Endodermal cell (in vitro differentiated cells): Measurements from ENCODE around the gene TMEM50B. TPM values are rescaled to one million over a fixed set of nuclear protein-coding genes. Genes with fewer than 3 reads are reported as not detected.

Experiments used
- DNase-seq: peaks from one replicate; pipeline ENCODE4 v3.0.0-alpha.2; 2017
- H3K27ac ChIP-seq: 2 replicates; pipeline ENCODE4 v1.5.1; 2013; ENCODE audit warnings: mild to moderate bottlenecking, low read depth, low read length, moderate library complexity
- H3K27me3 ChIP-seq: 2 replicates; pipeline ENCODE4 v1.6.1; 2013; ENCODE audit warnings: mild to moderate bottlenecking, low read length, moderate library complexity; ENCODE audit not compliant: insufficient read depth, control insufficient read depth, poor library complexity, severe bottlenecking
- H3K36me3 ChIP-seq: 2 replicates; pipeline ENCODE4 v1.7.0; 2013; ENCODE audit warnings: mild to moderate bottlenecking, low read length, moderate library complexity; ENCODE audit not compliant: control insufficient read depth, insufficient read depth
- H3K4me1 ChIP-seq: one replicate; pipeline ENCODE4 v1.7.0; 2013; ENCODE audit warnings: low read length; ENCODE audit not compliant: control insufficient read depth, insufficient read depth
- H3K4me3 ChIP-seq: 2 replicates; pipeline ENCODE4 v1.5.1; 2013; ENCODE audit warnings: mild to moderate bottlenecking, low read length, moderate library complexity
- H3K9ac ChIP-seq: 2 replicates; pipeline ENCODE4 v1.6.1; 2013; ENCODE audit warnings: mild to moderate bottlenecking, low read length, moderate library complexity; ENCODE audit not compliant: poor library complexity, severe bottlenecking; ENCODE audit errors: extremely low read depth
- H3K9me3 ChIP-seq: 2 replicates; pipeline ENCODE4 v1.6.1; 2013; ENCODE audit warnings: mild to moderate bottlenecking, low read length, moderate library complexity; ENCODE audit not compliant: control insufficient read depth
- H3K27ac Mint-ChIP-seq: 2 replicates; pipeline ENCODE4 v1.8.0; 2020; ENCODE audit warnings: mixed read lengths
- H3K27me3 Mint-ChIP-seq: 2 replicates; pipeline ENCODE4 v1.8.0; 2021; ENCODE audit warnings: mild to moderate bottlenecking, mixed read lengths; ENCODE audit not compliant: insufficient read depth
- H3K36me3 Mint-ChIP-seq: 2 replicates; pipeline ENCODE4 v1.8.0; 2020; ENCODE audit warnings: low read depth, mixed read lengths
- H3K4me1 Mint-ChIP-seq: 2 replicates; pipeline ENCODE4 v1.8.0; 2020; ENCODE audit warnings: mixed read lengths
- H3K4me3 Mint-ChIP-seq: 2 replicates; pipeline ENCODE4 v1.8.0; 2020; ENCODE audit warnings: mild to moderate bottlenecking, moderate library complexity, mixed read lengths
- H3K9me3 Mint-ChIP-seq: 2 replicates; pipeline ENCODE4 v1.8.0; 2020; ENCODE audit warnings: mild to moderate bottlenecking, mixed read lengths
- CTCF ChIP-seq: fragments of 200-600 bp; sonication (generic); conservative IDR thresholded peaks from 2 replicates; pipeline ENCODE4 v1.5.0; 2021; ENCODE audit warnings: antibody characterized with exemption, mild to moderate bottlenecking
- WGBS, 2 experiments: methylation state at CpG; one replicate each; pipeline versions ENCODE4 v1.1.5 to v1.1.7; 2013; ENCODE audit warnings: missing lambda C conversion rate in 2 of 2, mixed read lengths in 1 of 2; ENCODE audit not compliant: insufficient coverage in 1 of 2, insufficient read length in 1 of 2; 5-methylcytosine and 5-hydroxymethylcytosine counted together
- total RNA-seq, 2 donors: library from RNA; stranded (reverse); fragmentation: NEBNext Ultra II Directional in 1 of 2; extraction: Animal tissue kit (Norgen Biotek cat#: 25700) in 1 of 2; gene quantifications; 2 replicates in 1 of 2; 3 replicates in 1 of 2; pipeline ENCODE4 v1.2.1, GENCODE V29; 2021

TMEM50B gene
- total RNA-seq, 2 donors from 2014 or later = 35.8 to 57.2 TPM

- no peaks in the 10 kb centered on the region for H3K4me1 ChIP-seq
- no peak overlapping the region for H3K9ac ChIP-seq
- TF ChIP-seq CTCF = no peak
- no peak overlapping the region for H3K4me3 Mint-ChIP-seq
- H3K9me3 ChIP-seq = no peaks in the 10 kb centered on the region
- peaks cover 72% of the 10 kb centered on the region for H3K36me3 Mint-ChIP-seq
- peaks cover 82% of the 10 kb centered on the region for H3K36me3 ChIP-seq
- DNase-seq = no peak
- H3K9me3 Mint-ChIP-seq = no peaks in the 10 kb centered on the region
- no peaks in the 10 kb centered on the region for H3K27me3 ChIP-seq
- H3K4me1 Mint-ChIP-seq = no peaks in the 10 kb centered on the region
- H3K27ac Mint-ChIP-seq = no peak overlapping the region
- no peak overlapping the region for H3K27ac ChIP-seq
- H3K27me3 Mint-ChIP-seq = no peaks in the 10 kb centered on the region
- no peak overlapping the region for H3K4me3 ChIP-seq
- WGBS, 2 experiments = 97 to 100% methylated on average over 1 to 7 of the region's 8 CpGs
Observed at GRCh38 chr21:33433001-33433400, 46.8 kb downstream of the TMEM50B start.

- Mint-ChIP-seq H3K27me3 (no peaks in the 10 kb centered on the region), H3K9me3 (no peaks in the 10 kb centered on the region), H3K27ac (peak overlapping the region; percentile 81), H3K4me3 (no peak overlapping the region), H3K36me3 (peaks cover 72% of the 10 kb centered on the region), H3K4me1 (no peaks in the 10 kb centered on the region)
- Histone ChIP-seq H3K9me3 (no peaks in the 10 kb centered on the region), H3K4me3 (no peak overlapping the region), H3K4me1 (no peaks in the 10 kb centered on the region), H3K36me3 (peaks cover 79% of the 10 kb centered on the region), H3K27me3 (no peaks in the 10 kb centered on the region), H3K27ac (no peak overlapping the region), H3K9ac (no peak overlapping the region)
- DNase-seq = no peak
- WGBS, 2 experiments = 93 to 96% methylated on average over 6 of the region's 6 CpGs
- no peak for TF ChIP-seq CTCF
Observed at GRCh38 chr21:33432496-33432895, 47.3 kb downstream of the TMEM50B start.

GRCh38 chr21:33430858-33431257 lies 48.9 kb downstream of the TMEM50B start:
- peaks cover 79% of the 10 kb centered on the region for H3K36me3 ChIP-seq
- peaks cover 75% of the 10 kb centered on the region for H3K36me3 Mint-ChIP-seq
- TF ChIP-seq CTCF = no peak

More at GRCh38 chr21:33430858-33431257, 48.9 kb downstream of the TMEM50B start:
- no peaks in the 10 kb centered on the region for H3K27me3 Mint-ChIP-seq
- no peaks in the 10 kb centered on the region for H3K4me1 Mint-ChIP-seq
- H3K27me3 ChIP-seq = no peaks in the 10 kb centered on the region
- no peaks in the 10 kb centered on the region for H3K9me3 Mint-ChIP-seq
- no peak overlapping the region for H3K4me3 Mint-ChIP-seq
- no peaks in the 10 kb centered on the region for H3K9me3 ChIP-seq
- no peak for DNase-seq
- no peaks in the 10 kb centered on the region for H3K4me1 ChIP-seq
- no peak overlapping the region for H3K4me3 ChIP-seq
- H3K27ac Mint-ChIP-seq = no peak overlapping the region
- H3K27ac ChIP-seq = no peak overlapping the region
- H3K9ac ChIP-seq = no peak overlapping the region
- 93 to 97% methylated on average over 3 of the region's 3 CpGs for WGBS, 2 experiments
